Nucleus accumbens (tissue), 56 donors: ENCODE results near the gene DCX.

ENCODE experiments used
- DNase-seq, 56 donors: peaks; one replicate each; lab custom pipeline; 2025; lab: John Stamatoyannopoulos, UW

The DCX gene

GRCh38 chrX:111411983-111412382, at the start of gene DCX:
Gene DCX, minus strand, starts transcription at chrX:111412192. Its CDS starts 1,794 bp downstream, at chrX:111410398.
- peak in 7 of 56 donors; percentile 0 to 26 (median 3) for DNase-seq

- no peak for DNase-seq
Measured at GRCh38 chrX:111460607-111461006, 48.6 kb upstream of the DCX start.

- DNase-seq, result peak in 20 of 56 donors; percentile 0 to 32 (median 1)
Measured at GRCh38 chrX:111447298-111447697, 35.3 kb upstream of the DCX start.

GRCh38 chrX:111445485-111445884, 33.5 kb upstream of the DCX start:
- peak in 1 of 56 donors; percentile 0 for DNase-seq

GRCh38 chrX:111444881-111445280, 32.9 kb upstream of the DCX start:
- no peak for DNase-seq

- no peak for DNase-seq
Measured at GRCh38 chrX:111443946-111444345, 32.0 kb upstream of the DCX start.

- DNase-seq, result no peak
Measured at GRCh38 chrX:111442791-111443190, 30.8 kb upstream of the DCX start.

- DNase-seq, result no peak
Measured at GRCh38 chrX:111435469-111435868, 23.5 kb upstream of the DCX start.

- peak in 5 of 56 donors; percentile 1 to 20 (median 7) for DNase-seq
Measured at GRCh38 chrX:111431001-111431400, 19.0 kb upstream of the DCX start.

- DNase-seq, result peak in 1 of 56 donors; percentile 0
Measured at GRCh38 chrX:111411557-111411956, 435 bp downstream of the DCX start.

- peak in 2 of 56 donors; percentile 0 to 1 for DNase-seq
Measured at GRCh38 chrX:111410590-111411078, 1.4 kb downstream of the DCX start.

GRCh38 chrX:111409326-111409725, 2.7 kb downstream of the DCX start:
- DNase-seq, result no peak

- DNase-seq, result no peak
Measured at GRCh38 chrX:111407948-111408347, 4.0 kb downstream of the DCX start.

- no peak for DNase-seq
Measured at GRCh38 chrX:111402344-111402743, 9.6 kb downstream of the DCX start.

GRCh38 chrX:111395149-111395548, 16.8 kb downstream of the DCX start:
- no peak for DNase-seq

GRCh38 chrX:111394569-111394968, 17.4 kb downstream of the DCX start:
- no peak for DNase-seq

GRCh38 chrX:111387470-111388070, 24.4 kb downstream of the DCX start:
- no peak for DNase-seq

- no peak for DNase-seq
Measured at GRCh38 chrX:111386615-111387233, 25.3 kb downstream of the DCX start.

GRCh38 chrX:111386077-111386476, 25.9 kb downstream of the DCX start:
- peak in 1 of 56 donors; percentile 0 for DNase-seq

- DNase-seq, result no peak
Measured at GRCh38 chrX:111382277-111382676, 29.7 kb downstream of the DCX start.

GRCh38 chrX:111376897-111377578, 35.0 kb downstream of the DCX start:
- peak in 3 of 56 donors; percentile 0 for DNase-seq

- DNase-seq, result no peak
Measured at GRCh38 chrX:111376486-111376885, 35.5 kb downstream of the DCX start.
